CD4-positive, alpha-beta T cell treated with Interleukin-10 for 1 hour (primary cell): ENCODE measurements around the gene GLCE.
A peak's percentile ranks its signal among the peaks of the same experiment; 100 is the strongest.
"Not testable (repeated sequence)": the region's sequence is repeated elsewhere in the genome, so short reads cannot be mapped to it uniquely, and the experiment has no call there.

ENCODE experiments used
- DNase-seq: peaks from one replicate; pipeline ENCODE4 v3.0.0-alpha.2; 2020

Gene GLCE

GRCh38 chr15:69161079-69161877 is 843 bp downstream of the GLCE start:
- DNase-seq: peak; percentile 19

GRCh38 chr15:69161878-69162213 is 1.4 kb downstream of the GLCE start:
- no peak for DNase-seq

GRCh38 chr15:69163141-69163669 is 2.8 kb downstream of the GLCE start:
- DNase-seq: no peak

GRCh38 chr15:69164807-69165636 is 4.6 kb downstream of the GLCE start:
- DNase-seq: no peak

GRCh38 chr15:69165637-69166025 is 5.2 kb downstream of the GLCE start:
- DNase-seq: no peak

GRCh38 chr15:69167218-69167846 is 6.9 kb downstream of the GLCE start:
- DNase-seq: no peak

GRCh38 chr15:69168361-69168760 is 7.9 kb downstream of the GLCE start:
- DNase-seq: not testable (repeated sequence)

GRCh38 chr15:69169540-69169939 is 9.1 kb downstream of the GLCE start:
- not testable (repeated sequence) for DNase-seq

GRCh38 chr15:69170597-69170996 is 10.2 kb downstream of the GLCE start:
- DNase-seq: no peak

- no peak for DNase-seq
These were observed 12.4 kb downstream of the GLCE start for GRCh38 chr15:69172847-69173246.

- no peak for DNase-seq
These were observed 15.1 kb downstream of the GLCE start for GRCh38 chr15:69175536-69175935.

GRCh38 chr15:69181424-69181823 is 21.0 kb downstream of the GLCE start:
- no peak for DNase-seq

- no peak for DNase-seq
These were observed 24.8 kb downstream of the GLCE start for GRCh38 chr15:69185216-69185615.

GRCh38 chr15:69185706-69186105 is 25.3 kb downstream of the GLCE start:
- DNase-seq: no peak

- no peak for DNase-seq
These were observed 28.7 kb downstream of the GLCE start for GRCh38 chr15:69189157-69189556.

- no peak for DNase-seq
These were observed 29.7 kb downstream of the GLCE start for GRCh38 chr15:69190091-69190490.

GRCh38 chr15:69190504-69190903 is 30.1 kb downstream of the GLCE start:
- no peak for DNase-seq

GRCh38 chr15:69194025-69194827 is 33.8 kb downstream of the GLCE start:
- DNase-seq: no peak

- DNase-seq: no peak
These were observed 34.4 kb downstream of the GLCE start for GRCh38 chr15:69194854-69195253.

- no peak for DNase-seq
These were observed 40.7 kb downstream of the GLCE start for GRCh38 chr15:69200832-69201745.

GRCh38 chr15:69206079-69206478 is 45.6 kb downstream of the GLCE start:
- DNase-seq: no peak

- no peak for DNase-seq
These were observed 49.2 kb downstream of the GLCE start for GRCh38 chr15:69209661-69210060.
